Gastrocnemius medialis (tissue), 4 donors: Measurements from ENCODE around the gene CPXM2.

Experiments
- POLR2A ChIP-seq, 2 donors: fragments of 450-650 bp; IDR thresholded peaks; one replicate each; pipeline ENCODE4 v1.6.1; 2017; ENCODE audit warnings: antibody characterized with exemption in 2 of 2, mild to moderate bottlenecking in 2 of 2, moderate library complexity in 2 of 2
- TF ChIP-seq, protein P1 (sequence below), 5 experiments: fragments of 450-650 bp in 3 of 5; fragments of 200-600 bp in 2 of 5; sonication (generic) in 2 of 5; IDR thresholded peaks in 4 of 5; conservative IDR thresholded peaks in 1 of 5; 1 replicate in 4 of 5; 2 replicates in 1 of 5; pipeline ENCODE4 v1.5.1; 2016 to 2019; ENCODE audit warnings: antibody characterized with exemption in 5 of 5, mild to moderate bottlenecking in 3 of 5, moderate library complexity in 3 of 5

DNA sequence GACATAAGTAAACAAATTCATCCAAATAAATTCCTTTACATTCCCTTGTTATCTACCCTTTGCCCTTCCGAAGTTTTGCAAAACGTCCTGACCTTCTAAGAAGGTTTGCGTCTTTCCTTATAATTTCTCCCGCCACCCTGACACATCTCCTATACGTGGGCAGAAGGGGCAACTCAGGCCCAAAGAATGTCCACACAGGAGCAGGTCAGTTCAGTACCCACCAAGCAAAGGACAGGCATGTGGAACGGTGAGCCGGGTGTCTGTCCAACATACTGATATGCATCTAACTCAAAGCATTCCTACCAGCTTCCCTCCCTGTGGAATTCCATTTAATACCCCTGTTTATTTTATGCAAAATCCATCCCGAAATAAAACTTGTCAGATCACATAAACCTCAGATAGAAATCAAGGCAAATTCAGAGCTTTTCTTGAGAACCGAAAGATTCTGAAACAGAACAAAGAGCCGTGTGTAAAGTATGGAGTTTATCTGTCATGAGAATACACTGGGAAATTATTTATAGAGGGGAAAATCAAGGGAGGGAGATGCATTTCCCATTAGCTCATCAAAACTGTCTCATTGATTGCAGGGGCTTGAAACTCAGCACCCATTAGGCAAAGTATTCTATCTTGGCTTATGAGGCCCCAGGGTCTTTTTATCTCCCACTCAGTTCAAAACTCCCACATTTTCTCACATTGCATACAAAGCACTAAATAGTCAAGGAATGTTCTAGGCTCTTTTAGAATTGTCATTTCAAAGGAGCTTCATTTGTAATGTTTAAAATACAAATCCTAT, 140.1 kb downstream of the CPXM2 start:
- TF ChIP-seq, protein P1, sequence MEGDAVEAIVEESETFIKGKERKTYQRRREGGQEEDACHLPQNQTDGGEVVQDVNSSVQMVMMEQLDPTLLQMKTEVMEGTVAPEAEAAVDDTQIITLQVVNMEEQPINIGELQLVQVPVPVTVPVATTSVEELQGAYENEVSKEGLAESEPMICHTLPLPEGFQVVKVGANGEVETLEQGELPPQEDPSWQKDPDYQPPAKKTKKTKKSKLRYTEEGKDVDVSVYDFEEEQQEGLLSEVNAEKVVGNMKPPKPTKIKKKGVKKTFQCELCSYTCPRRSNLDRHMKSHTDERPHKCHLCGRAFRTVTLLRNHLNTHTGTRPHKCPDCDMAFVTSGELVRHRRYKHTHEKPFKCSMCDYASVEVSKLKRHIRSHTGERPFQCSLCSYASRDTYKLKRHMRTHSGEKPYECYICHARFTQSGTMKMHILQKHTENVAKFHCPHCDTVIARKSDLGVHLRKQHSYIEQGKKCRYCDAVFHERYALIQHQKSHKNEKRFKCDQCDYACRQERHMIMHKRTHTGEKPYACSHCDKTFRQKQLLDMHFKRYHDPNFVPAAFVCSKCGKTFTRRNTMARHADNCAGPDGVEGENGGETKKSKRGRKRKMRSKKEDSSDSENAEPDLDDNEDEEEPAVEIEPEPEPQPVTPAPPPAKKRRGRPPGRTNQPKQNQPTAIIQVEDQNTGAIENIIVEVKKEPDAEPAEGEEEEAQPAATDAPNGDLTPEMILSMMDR (IDR thresholded peaks at IDR 0.05 in 4 of 5, conservative IDR thresholded peaks at IDR 0.05 in 1 of 5), result no peak
- TF ChIP-seq POLR2A (IDR thresholded peaks at IDR 0.05), result no peak
